GM19397 (cell line): ENCODE results near the gene TAB2.
"Not testable (repeated sequence)": the region's sequence is repeated elsewhere in the genome, so short reads cannot be mapped to it uniquely, and the experiment has no call there.

Experiments
- ATAC-seq: cut with Tn5 transposase; IDR thresholded peaks from one replicate; pipeline ENCODE4 v1.9.1; 2021; ENCODE audit warnings: mild to moderate bottlenecking, moderate library complexity; ENCODE audit not compliant: unreplicated experiment

Gene TAB2

GRCh38 chr6:149331871-149332270 lies 14.4 kb downstream of the TAB2 start:
- no peak for ATAC-seq

- ATAC-seq = no peak
Measured at GRCh38 chr6:149332602-149333265, 15.2 kb downstream of the TAB2 start.

- no peak for ATAC-seq
Measured at GRCh38 chr6:149333266-149333620, 15.7 kb downstream of the TAB2 start.

GRCh38 chr6:149334201-149334600 lies 16.7 kb downstream of the TAB2 start:
- ATAC-seq = no peak

- no peak for ATAC-seq
Measured at GRCh38 chr6:149334682-149335160, 17.2 kb downstream of the TAB2 start.

GRCh38 chr6:149335924-149336608 lies 18.6 kb downstream of the TAB2 start:
- ATAC-seq = no peak

GRCh38 chr6:149336609-149336928 lies 19.1 kb downstream of the TAB2 start:
- ATAC-seq = no peak

GRCh38 chr6:149337320-149337719 lies 19.8 kb downstream of the TAB2 start:
- no peak for ATAC-seq

GRCh38 chr6:149340200-149340599 lies 22.7 kb downstream of the TAB2 start:
- no peak for ATAC-seq

- ATAC-seq = no peak
Measured at GRCh38 chr6:149342525-149342924, 25.0 kb downstream of the TAB2 start.

GRCh38 chr6:149343501-149343900 lies 26.0 kb downstream of the TAB2 start:
- ATAC-seq = no peak

GRCh38 chr6:149346078-149346477 lies 28.6 kb downstream of the TAB2 start:
- ATAC-seq = no peak

GRCh38 chr6:149347067-149347466 lies 29.6 kb downstream of the TAB2 start:
- no peak for ATAC-seq

GRCh38 chr6:149349279-149349678 lies 31.8 kb downstream of the TAB2 start:
- not testable (repeated sequence) for ATAC-seq

GRCh38 chr6:149354009-149354408 lies 36.5 kb downstream of the TAB2 start:
- no peak for ATAC-seq

GRCh38 chr6:149356081-149356750 lies 38.7 kb downstream of the TAB2 start:
- no peak for ATAC-seq

- no peak for ATAC-seq
Measured at GRCh38 chr6:149357726-149358538, 40.4 kb downstream of the TAB2 start.

- no peak for ATAC-seq
Measured at GRCh38 chr6:149359440-149359839, 41.9 kb downstream of the TAB2 start.

GRCh38 chr6:149360536-149360935 lies 43.0 kb downstream of the TAB2 start:
- ATAC-seq = no peak

GRCh38 chr6:149362289-149362688 lies 44.8 kb downstream of the TAB2 start:
- no peak for ATAC-seq

GRCh38 chr6:149363154-149363553 lies 45.6 kb downstream of the TAB2 start:
- ATAC-seq = no peak
